CD4-positive, CD25-positive, alpha-beta regulatory T cell (primary cell): ENCODE results near the gene CLEC11A. TPM values are rescaled to one million over a fixed set of nuclear protein-coding genes. Genes with fewer than 3 reads are reported as not detected.
A peak's percentile ranks its signal among the peaks of the same experiment; 100 is the strongest.

Experiments
- ATAC-seq, 2 donors: fragments of 150-1000 bp; cut with Tn5 transposase; one replicate each; pipeline ENCODE4 v1.10.0; 2021; ENCODE audit warnings: low read depth in 2 of 2, moderate number of reproducible peaks in 2 of 2, moderate library complexity in 1 of 2
- DNase-seq, 3 donors: peaks; one replicate each; pipeline versions ENCODE4 v3.0.0 to v3.0.0-alpha.2; 2012 to 2022; ENCODE audit warnings: mixed read lengths in 1 of 3
- H3K27ac ChIP-seq: one replicate; pipeline ENCODE4 v1.7.0; 2013; ENCODE audit warnings: mild to moderate bottlenecking, low read length; ENCODE audit not compliant: insufficient read depth, poor library complexity, severe bottlenecking
- H3K27me3 ChIP-seq: one replicate; pipeline ENCODE4 v1.7.0; 2013; ENCODE audit warnings: low read length; ENCODE audit not compliant: control insufficient read depth, insufficient read depth
- H3K36me3 ChIP-seq: one replicate; pipeline ENCODE4 v1.7.0; 2013; ENCODE audit warnings: mild to moderate bottlenecking, low read length, moderate library complexity; ENCODE audit not compliant: control insufficient read depth, insufficient read depth
- H3K4me1 ChIP-seq: 2 replicates; pipeline ENCODE4 v1.7.0; 2013; ENCODE audit warnings: mild to moderate bottlenecking, low read length; ENCODE audit not compliant: insufficient read depth, control insufficient read depth, poor library complexity, severe bottlenecking
- H3K4me3 ChIP-seq: one replicate; pipeline ENCODE4 v1.7.0; 2013; ENCODE audit warnings: low read depth, mild to moderate bottlenecking, low read length, moderate library complexity
- H3K9me3 ChIP-seq, 2 experiments: 1 replicate in 1 of 2; 2 replicates in 1 of 2; pipeline ENCODE4 v1.7.0; 2013; ENCODE audit warnings: low read length in 2 of 2, mild to moderate bottlenecking in 1 of 2, moderate library complexity in 1 of 2; ENCODE audit not compliant: control insufficient read depth in 2 of 2
- H3K27ac Mint-ChIP-seq, 3 donors: one replicate each; pipeline ENCODE4 v1.8.0; 2020 to 2022; ENCODE audit warnings: mild to moderate bottlenecking in 3 of 3, mixed read lengths in 3 of 3, moderate library complexity in 2 of 3
- H3K27me3 Mint-ChIP-seq: one replicate; pipeline ENCODE4 v1.8.0; 2022; ENCODE audit warnings: mild to moderate bottlenecking, mixed read lengths
- H3K36me3 Mint-ChIP-seq: one replicate; pipeline ENCODE4 v1.8.0; 2020; ENCODE audit warnings: mixed read lengths
- H3K4me1 Mint-ChIP-seq, 4 donors: one replicate each; pipeline ENCODE4 v1.8.0; 2020 to 2022; ENCODE audit warnings: mixed read lengths in 4 of 4, mild to moderate bottlenecking in 1 of 4
- H3K4me3 Mint-ChIP-seq, 4 donors: one replicate each; pipeline ENCODE4 v1.8.0; 2020 to 2022; ENCODE audit warnings: mild to moderate bottlenecking in 4 of 4, mixed read lengths in 4 of 4, moderate library complexity in 3 of 4
- H3K9me3 Mint-ChIP-seq, 7 donors: one replicate each; pipeline ENCODE4 v1.8.0; 2020 to 2022; ENCODE audit warnings: mixed read lengths in 7 of 7, mild to moderate bottlenecking in 3 of 7, moderate library complexity in 2 of 7
- polyA plus RNA-seq, 4 donors: library from polyadenylated mRNA; unstranded; fragments of 300-500 nt; fragmentation: Illumina TruSeq; gene quantifications; one replicate each; pipeline ENCODE4 v1.2.3, GENCODE V29; 2021
- total RNA-seq: library from RNA; stranded (reverse); gene quantifications from one replicate; pipeline ENCODE4 v1.2.3, GENCODE V29; 2022

The CLEC11A gene
- total and polyA plus RNA-seq, 5 donors from 2014 or later, result 0.22 to 1.2 (median 0.58) TPM

DNA sequence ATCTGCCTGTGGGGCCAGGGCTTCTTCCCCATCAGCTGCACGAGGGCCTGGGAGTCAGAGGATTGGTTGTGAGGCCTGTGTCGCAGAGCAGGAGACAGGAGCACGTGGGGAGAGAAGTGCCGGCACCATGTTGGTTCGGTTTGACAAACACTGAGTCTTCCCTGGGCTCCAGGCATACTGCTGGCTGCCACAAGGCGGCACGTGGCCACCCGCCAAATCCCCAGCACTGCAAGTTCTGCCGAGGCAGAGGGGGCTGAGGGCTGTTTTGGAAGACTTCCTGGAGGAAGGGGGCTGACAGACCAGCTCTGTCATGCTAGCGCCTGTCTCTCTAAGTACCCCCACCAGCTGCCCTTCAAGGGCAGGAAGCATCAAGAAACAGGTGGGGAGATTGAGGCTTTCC lies 13.1 kb upstream of the CLEC11A start:
- Mint-ChIP-seq H3K4me3 (no peak overlapping the region), H3K36me3 (no peaks in the 10 kb centered on the region), H3K4me1 (peaks cover 0 to 2% (median 0%) of the 10 kb centered on the region in 4 donors), H3K9me3 (peaks cover 0 to 6% (median 0%) of the 10 kb centered on the region in 7 donors), H3K27me3 (peaks cover 25% of the 10 kb centered on the region), H3K27ac (no peak overlapping the region)
- H3K27me3 ChIP-seq, result no peaks in the 10 kb centered on the region
- no peaks in the 10 kb centered on the region for H3K4me1 ChIP-seq
- ATAC-seq (no peak), DNase-seq (no peak)
- H3K9me3 ChIP-seq, result no peaks in the 10 kb centered on the region
- no peaks in the 10 kb centered on the region for H3K36me3 ChIP-seq
- no peak overlapping the region for H3K4me3 ChIP-seq
- H3K27ac ChIP-seq, result no peak overlapping the region

DNA sequence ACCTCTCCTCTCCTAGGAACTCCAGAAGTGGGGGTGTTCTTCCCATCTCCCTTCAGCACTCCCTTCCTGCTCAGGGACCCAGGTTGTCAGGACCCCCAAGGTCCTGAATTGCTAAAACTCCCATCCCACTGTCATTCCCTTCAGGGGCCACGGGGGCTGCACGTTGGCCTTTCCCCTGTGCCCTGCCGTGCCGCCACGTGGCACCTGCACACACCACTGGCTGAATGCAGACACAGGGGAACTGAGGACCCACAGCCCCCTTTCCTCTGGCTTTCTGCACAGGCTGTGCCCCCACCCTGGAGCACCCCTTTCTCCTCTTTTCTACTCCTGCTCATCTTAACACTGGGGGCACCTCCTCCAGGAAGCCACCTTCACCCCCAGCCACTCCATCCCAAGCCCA lies 12.6 kb upstream of the CLEC11A start:
- ATAC-seq, result no peak
- Mint-ChIP-seq H3K27me3 (peaks cover 25% of the 10 kb centered on the region), H3K27ac (no peak overlapping the region), H3K9me3 (peaks cover 0 to 6% (median 0%) of the 10 kb centered on the region in 7 donors), H3K4me3 (no peak overlapping the region), H3K4me1 (peaks cover 0 to 2% (median 0%) of the 10 kb centered on the region in 4 donors), H3K36me3 (no peaks in the 10 kb centered on the region)
- no peak overlapping the region for H3K27ac ChIP-seq
- H3K4me3 ChIP-seq, result no peak overlapping the region
- H3K36me3 ChIP-seq, result no peaks in the 10 kb centered on the region
- H3K4me1 ChIP-seq, result no peaks in the 10 kb centered on the region
- H3K9me3 ChIP-seq, result no peaks in the 10 kb centered on the region
- no peaks in the 10 kb centered on the region for H3K27me3 ChIP-seq
- no peak for DNase-seq

- Mint-ChIP-seq H3K27me3 (peaks cover 30% of the 10 kb centered on the region), H3K4me3 (no peak overlapping the region), H3K9me3 (peaks cover 0 to 6% (median 0%) of the 10 kb centered on the region in 7 donors), H3K4me1 (peaks cover 0 to 2% (median 0%) of the 10 kb centered on the region in 4 donors), H3K27ac (no peak overlapping the region), H3K36me3 (no peaks in the 10 kb centered on the region)
- Histone ChIP-seq H3K27me3 (no peaks in the 10 kb centered on the region), H3K4me3 (no peak overlapping the region), H3K27ac (no peak overlapping the region), H3K9me3 (no peaks in the 10 kb centered on the region), H3K36me3 (no peaks in the 10 kb centered on the region), H3K4me1 (no peaks in the 10 kb centered on the region)
- DNase-seq, result no peak
- no peak for ATAC-seq
Observed at GRCh38 chr19:50711196-50711595, 12.0 kb upstream of the CLEC11A start.

DNA sequence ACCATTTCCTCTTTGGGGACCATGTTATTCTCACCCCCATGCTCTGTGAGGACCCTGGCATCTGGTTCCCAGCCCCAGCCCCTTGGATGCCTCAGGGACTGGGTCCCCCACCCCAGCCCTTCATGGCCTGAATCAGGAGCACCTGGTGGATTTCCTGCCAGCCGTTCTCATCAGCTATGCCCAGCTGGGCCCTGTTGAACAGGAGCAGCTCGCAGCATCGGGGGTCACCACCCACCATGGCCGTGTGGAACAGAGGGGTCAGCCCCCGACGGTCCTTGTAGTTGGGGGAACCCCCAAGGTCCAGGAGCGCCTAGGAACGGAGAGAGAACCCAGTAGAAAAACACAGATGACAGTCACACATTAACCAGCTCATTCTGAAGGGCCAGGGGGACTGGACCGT lies 11.4 kb upstream of the CLEC11A start:
- Histone ChIP-seq H3K36me3 (no peaks in the 10 kb centered on the region), H3K27me3 (no peaks in the 10 kb centered on the region), H3K27ac (no peak overlapping the region), H3K9me3 (no peaks in the 10 kb centered on the region), H3K4me3 (no peak overlapping the region), H3K4me1 (no peaks in the 10 kb centered on the region)
- peaks cover 0 to 2% (median 0%) of the 10 kb centered on the region in 4 donors for H3K4me1 Mint-ChIP-seq
- no peak overlapping the region for H3K4me3 Mint-ChIP-seq
- no peak for DNase-seq
- H3K36me3 Mint-ChIP-seq, result no peaks in the 10 kb centered on the region
- peaks cover 31% of the 10 kb centered on the region for H3K27me3 Mint-ChIP-seq
- H3K9me3 Mint-ChIP-seq, result peaks cover 0 to 7% (median 0%) of the 10 kb centered on the region in 7 donors
- no peak overlapping the region for H3K27ac Mint-ChIP-seq
- no peak for ATAC-seq

DNA sequence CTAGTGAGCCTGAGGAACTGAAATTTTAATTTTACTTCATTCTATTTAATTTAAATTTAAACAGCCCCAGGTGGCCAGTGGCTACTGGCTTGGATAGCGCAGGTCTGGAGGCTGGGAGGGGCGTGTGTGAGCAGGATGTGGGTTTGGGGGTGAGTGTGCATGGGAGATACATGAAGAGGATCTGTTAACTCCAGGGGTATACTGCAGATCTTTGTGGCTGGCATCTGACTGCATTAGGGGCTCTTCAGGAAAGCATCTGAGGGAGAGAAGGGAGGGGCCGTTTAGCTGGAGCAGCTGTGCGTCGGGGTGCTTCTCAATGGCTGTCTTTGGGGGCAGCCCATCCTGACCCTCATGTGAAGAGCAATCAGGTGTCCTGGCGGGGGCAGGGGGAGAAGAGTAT lies 10.3 kb upstream of the CLEC11A start:
- Histone ChIP-seq H3K36me3 (no peaks in the 10 kb centered on the region), H3K4me1 (no peaks in the 10 kb centered on the region), H3K9me3 (no peaks in the 10 kb centered on the region), H3K27me3 (no peaks in the 10 kb centered on the region), H3K4me3 (no peak overlapping the region), H3K27ac (no peak overlapping the region)
- peaks cover 0 to 8% (median 0%) of the 10 kb centered on the region in 7 donors for H3K9me3 Mint-ChIP-seq
- no peaks in the 10 kb centered on the region for H3K36me3 Mint-ChIP-seq
- no peak for ATAC-seq
- H3K27ac Mint-ChIP-seq, result no peak overlapping the region
- no peak for DNase-seq
- H3K4me1 Mint-ChIP-seq, result peaks cover 0 to 10% (median 0%) of the 10 kb centered on the region in 4 donors
- H3K27me3 Mint-ChIP-seq, result peaks cover 40% of the 10 kb centered on the region
- H3K4me3 Mint-ChIP-seq, result no peak overlapping the region

DNA sequence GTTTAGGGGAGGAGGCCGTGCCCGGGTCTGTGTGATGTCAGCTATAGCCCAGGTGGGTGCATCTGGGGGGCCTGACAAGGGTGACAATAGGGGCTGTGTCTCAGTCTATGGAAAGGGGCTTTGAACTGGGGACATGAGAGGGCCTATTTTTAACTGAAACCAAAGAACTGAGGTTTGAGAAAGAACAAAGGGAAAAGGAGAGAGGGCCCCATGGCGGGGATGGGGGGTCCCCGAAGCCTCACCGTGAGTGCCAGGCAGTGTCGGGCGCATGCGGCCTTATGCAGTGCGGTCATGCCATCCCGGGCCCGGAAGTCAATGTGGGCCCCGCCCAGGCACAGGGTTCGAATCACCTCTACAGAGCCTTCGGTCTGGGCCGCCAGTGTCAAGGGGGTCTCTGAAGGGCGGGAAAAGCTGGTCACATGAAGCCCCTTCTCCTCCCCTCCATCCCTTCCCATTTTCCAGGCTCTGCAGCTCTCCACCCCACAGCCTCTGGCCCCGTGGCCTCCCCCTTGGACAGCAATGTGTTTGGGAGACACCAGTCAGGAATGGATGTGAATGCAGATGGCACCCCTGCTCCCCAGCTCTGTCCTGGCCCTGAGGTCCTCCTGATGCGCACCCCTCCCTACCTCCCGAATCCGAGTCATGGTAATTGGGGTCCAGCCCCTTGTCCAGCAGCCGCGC lies 9.5 kb upstream of the CLEC11A start:
- Mint-ChIP-seq H3K4me3 (no peak overlapping the region), H3K27ac (peak overlapping the region in 1 of 3 donors; percentile 89), H3K27me3 (peaks cover 43% of the 10 kb centered on the region), H3K9me3 (peaks cover 0 to 8% (median 0%) of the 10 kb centered on the region in 7 donors), H3K4me1 (peaks cover 0 to 10% (median 0%) of the 10 kb centered on the region in 4 donors), H3K36me3 (no peaks in the 10 kb centered on the region)
- Histone ChIP-seq H3K4me1 (no peaks in the 10 kb centered on the region), H3K36me3 (no peaks in the 10 kb centered on the region), H3K27me3 (no peaks in the 10 kb centered on the region), H3K27ac (no peak overlapping the region), H3K9me3 (no peaks in the 10 kb centered on the region), H3K4me3 (no peak overlapping the region)
- ATAC-seq (no peak), DNase-seq (no peak)

GRCh38 chr19:50716178-50717025 lies 6.8 kb upstream of the CLEC11A start:
- no peaks in the 10 kb centered on the region for H3K36me3 Mint-ChIP-seq
- H3K27me3 ChIP-seq, result peaks cover 4% of the 10 kb centered on the region
- no peak for ATAC-seq
- no peak overlapping the region for H3K4me3 Mint-ChIP-seq
- H3K36me3 ChIP-seq, result no peaks in the 10 kb centered on the region
- DNase-seq, result no peak
- H3K27me3 Mint-ChIP-seq, result peaks cover 52% of the 10 kb centered on the region
- no peak overlapping the region for H3K27ac ChIP-seq
- H3K9me3 ChIP-seq, result no peaks in the 10 kb centered on the region
- H3K27ac Mint-ChIP-seq, result no peak overlapping the region
- H3K4me1 ChIP-seq, result no peaks in the 10 kb centered on the region
- H3K4me1 Mint-ChIP-seq, result peaks cover 0 to 21% (median 4%) of the 10 kb centered on the region in 4 donors
- H3K9me3 Mint-ChIP-seq, result peaks cover 0 to 7% (median 1%) of the 10 kb centered on the region in 7 donors
- H3K4me3 ChIP-seq, result no peak overlapping the region
